BLaER1 treated with 17β-estradiol and CSF1 and Interleukin-3, amounts not matched to agents 10 nM and 100 nM (cell line): ENCODE results near the gene LRRC25.
A peak's percentile ranks its signal among the peaks of the same experiment; 100 is the strongest.
"Not testable (repeated sequence)": the region's sequence is repeated elsewhere in the genome, so short reads cannot be mapped to it uniquely, and the experiment has no call there.

Experiments used
- H3K27ac ChIP-seq, 11 experiments: shearing (Covaris generic); formaldehyde crosslinking; 2 replicates each; pipeline ENCODE4 v1.8.1; 2022
- H3K27me3 ChIP-seq, 11 experiments: shearing (Covaris generic); formaldehyde crosslinking; 2 replicates each; pipeline ENCODE4 v1.8.1; 2022
- H3K36me3 ChIP-seq, 11 experiments: shearing (Covaris generic); formaldehyde crosslinking; 2 replicates each; pipeline ENCODE4 v1.8.1; 2022
- H3K4me1 ChIP-seq, 10 experiments: shearing (Covaris generic); formaldehyde crosslinking; 2 replicates each; pipeline ENCODE4 v1.8.1; 2022
- H3K4me2 ChIP-seq, 11 experiments: shearing (Covaris generic); formaldehyde crosslinking; 2 replicates each; pipeline ENCODE4 v1.8.1; 2022
- H3K4me3 ChIP-seq, 10 experiments: shearing (Covaris generic); formaldehyde crosslinking; 2 replicates each; pipeline ENCODE4 v1.8.1; 2022
- H3K9ac ChIP-seq, 11 experiments: shearing (Covaris generic); formaldehyde crosslinking; 2 replicates each; pipeline ENCODE4 v1.8.1; 2022
- H3K9me3 ChIP-seq, 11 experiments: shearing (Covaris generic); formaldehyde crosslinking; replicated peaks in 1 of 11; 2 replicates each; pipeline ENCODE4 v1.8.1; 2022
- H4K20me1 ChIP-seq, 11 experiments: shearing (Covaris generic); formaldehyde crosslinking; 2 replicates each; pipeline ENCODE4 v1.8.1; 2022
- Cebpa-rat ChIP-seq, 11 experiments: shearing (Covaris generic); IDR thresholded peaks; 2 replicates each; pipeline ENCODE4 v1.8.1; 2022

The LRRC25 gene

DNA sequence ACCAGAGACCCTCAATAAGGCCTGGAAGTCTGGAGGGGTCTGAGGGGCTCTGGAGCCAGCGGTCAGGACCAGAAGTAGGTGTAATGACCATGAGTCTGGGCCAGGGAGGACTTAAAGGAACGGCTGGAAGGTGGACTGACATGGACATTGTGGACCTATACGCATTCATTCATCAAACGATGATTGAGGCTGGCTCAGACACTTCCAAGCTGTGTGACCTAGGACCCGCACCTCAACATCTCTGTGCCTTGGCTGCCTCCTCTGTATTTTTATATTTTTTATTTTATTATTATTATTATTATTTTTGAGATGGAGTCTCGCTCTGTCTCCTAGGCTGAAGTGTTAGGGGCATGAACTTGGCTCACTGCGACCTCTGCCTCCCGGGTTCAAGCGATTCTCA lies 9.3 kb upstream of the LRRC25 start:
- no peaks in the 10 kb centered on the region for H3K9me3 ChIP-seq
- H4K20me1 ChIP-seq = no peaks in the 10 kb centered on the region; a peak in 1 of 22 replicates
- H3K27ac ChIP-seq = no peak overlapping the region
- no peaks in the 10 kb centered on the region for H3K36me3 ChIP-seq
- H3K9ac ChIP-seq = no peak overlapping the region
- H3K27me3 ChIP-seq = peaks cover 0 to 13% (median 5%) of the 10 kb centered on the region in 11 experiments; a peak in 5 of 22 replicates
- H3K4me2 ChIP-seq = peak overlapping the region in 4 of 11 experiments; percentile 10 to 81 (median 70); a peak in 1 of 22 replicates
- H3K4me3 ChIP-seq = no peak overlapping the region
- H3K4me1 ChIP-seq = peaks cover 44 to 61% (median 50%) of the 10 kb centered on the region in 10 experiments
- TF ChIP-seq Cebpa-rat (IDR thresholded peaks at IDR 0.05) = no peak

DNA sequence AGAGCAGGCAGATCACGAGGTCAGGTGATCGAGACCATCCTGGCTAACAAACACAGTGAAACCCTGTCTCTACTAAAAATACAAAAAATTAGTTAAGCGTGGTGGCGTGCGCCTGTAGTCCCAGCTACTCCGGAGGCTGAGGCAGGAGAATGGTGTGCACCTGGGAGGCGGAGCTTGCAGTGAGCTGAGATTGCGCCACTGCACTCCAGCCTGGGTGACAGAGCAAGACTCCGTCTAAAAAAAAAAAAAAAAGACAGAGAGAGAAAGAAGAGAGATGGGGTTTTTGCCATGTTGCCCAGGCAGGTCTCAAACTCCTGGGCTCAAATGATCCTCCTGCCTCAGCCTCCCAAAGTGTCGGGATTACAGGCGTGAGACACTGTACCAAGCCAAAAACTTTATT lies 8.3 kb upstream of the LRRC25 start:
- peaks cover 45 to 71% (median 58%) of the 10 kb centered on the region in 10 experiments for H3K4me1 ChIP-seq
- H3K27ac ChIP-seq, H3K9me3 ChIP-seq, H3K9ac ChIP-seq, H4K20me1 ChIP-seq, H3K36me3 ChIP-seq, H3K4me3 ChIP-seq: not testable (repeated sequence)
- peaks cover 0 to 13% (median 5%) of the 10 kb centered on the region in 11 experiments; a peak in 5 of 22 replicates for H3K27me3 ChIP-seq
- H3K4me2 ChIP-seq = peak overlapping the region in 2 of 11 experiments; percentile 23 to 26; a peak in 3 of 22 replicates

DNA sequence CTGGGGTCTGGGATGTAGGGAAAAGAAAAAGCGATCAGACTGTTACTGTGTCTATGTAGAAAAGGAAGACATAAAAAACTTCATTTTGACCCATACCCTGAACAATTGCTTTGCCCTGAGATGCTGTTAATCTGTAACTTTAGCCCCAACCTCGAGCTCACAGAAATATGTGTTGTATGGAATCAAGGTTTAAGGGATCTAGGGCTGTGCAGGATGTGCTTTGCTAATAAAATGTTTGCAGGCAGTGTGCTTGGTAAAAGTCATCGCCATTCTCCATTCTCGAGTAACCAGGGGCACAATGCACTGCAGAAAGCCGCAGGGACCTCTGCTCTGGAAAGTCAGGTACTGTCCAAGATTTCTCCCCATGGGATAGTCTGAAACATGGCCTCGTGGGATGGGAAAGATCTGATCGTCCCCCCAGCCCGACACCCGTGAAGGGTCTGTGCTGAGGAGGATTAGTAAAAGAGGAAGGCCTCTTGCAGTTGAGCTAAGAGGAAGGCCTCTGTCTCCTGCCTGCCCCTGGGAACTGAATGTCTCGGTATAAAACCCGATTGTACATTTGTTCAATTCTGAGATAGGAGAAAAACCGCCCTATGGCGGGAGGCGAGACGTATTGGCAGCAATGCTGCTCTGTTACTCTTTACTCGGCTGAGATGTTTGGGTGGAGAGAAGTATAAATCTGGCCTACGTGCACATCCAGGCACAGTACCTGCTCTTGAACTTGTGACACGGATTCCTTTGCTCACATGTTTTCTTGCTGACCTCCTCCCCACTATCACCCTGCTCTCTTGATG lies 5.2 kb upstream of the LRRC25 start:
- Histone ChIP-seq H3K9ac (peak overlapping the region; percentile 49 to 84 (median 66)), H3K4me1 (peaks cover 34 to 76% (median 54%) of the 10 kb centered on the region in 10 experiments), H3K27ac (peak overlapping the region; percentile 58 to 85 (median 79)), H3K4me3 (peak overlapping the region in 5 of 10 experiments; percentile 28 to 50 (median 41); a peak in 8 of 20 replicates), H3K4me2 (peak overlapping the region; percentile 56 to 95 (median 74))
- not testable (repeated sequence) for H3K9me3 ChIP-seq, H3K27me3 ChIP-seq, H4K20me1 ChIP-seq, H3K36me3 ChIP-seq

DNA sequence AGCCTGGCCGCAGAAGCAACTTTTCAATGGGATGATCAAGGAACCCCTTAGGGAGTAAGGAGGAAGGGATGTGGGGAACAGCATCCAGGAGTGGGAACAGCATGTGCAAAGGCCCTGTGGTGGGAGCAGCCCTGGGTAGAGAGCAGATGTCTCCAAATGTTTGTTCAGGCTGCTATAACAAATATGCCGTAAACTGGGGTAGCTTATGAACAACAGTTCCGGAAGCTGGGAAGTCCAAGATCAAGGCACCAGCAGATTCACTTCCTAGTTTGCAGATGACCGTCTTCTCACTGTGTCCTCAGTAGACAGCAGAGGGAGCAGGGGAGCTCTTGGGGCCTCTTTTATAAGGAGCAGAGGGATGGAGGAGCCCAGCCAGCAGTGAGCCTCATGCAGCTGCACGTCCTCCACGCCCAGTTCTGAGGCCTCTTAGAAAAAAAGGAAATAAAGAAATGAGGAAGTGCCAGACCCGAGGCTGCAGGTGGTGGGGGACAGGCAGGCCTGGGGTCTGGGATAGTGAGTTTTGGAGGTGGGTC lies 4.2 kb upstream of the LRRC25 start:
- TF ChIP-seq Cebpa-rat (IDR thresholded peaks at IDR 0.05) = no peak
- H4K20me1 ChIP-seq = peaks cover 0 to 7% (median 0%) of the 10 kb centered on the region in 11 experiments; a peak in 4 of 22 replicates
- peaks cover 34 to 75% (median 56%) of the 10 kb centered on the region in 10 experiments for H3K4me1 ChIP-seq
- H3K9ac ChIP-seq = peak overlapping the region; percentile 49 to 84 (median 66); a peak in 21 of 22 replicates
- peak overlapping the region in 5 of 10 experiments; percentile 28 to 50 (median 41); a peak in 7 of 20 replicates for H3K4me3 ChIP-seq
- H3K27ac ChIP-seq = peak overlapping the region; percentile 58 to 85 (median 79)
- peaks cover 0 to 9% (median 3%) of the 10 kb centered on the region in 11 experiments; a peak in 3 of 22 replicates for H3K27me3 ChIP-seq
- no peaks in the 10 kb centered on the region for H3K9me3 ChIP-seq
- peaks cover 0 to 6% (median 0%) of the 10 kb centered on the region in 11 experiments; a peak in 4 of 22 replicates for H3K36me3 ChIP-seq
- H3K4me2 ChIP-seq = peak overlapping the region; percentile 56 to 99 (median 74)

DNA sequence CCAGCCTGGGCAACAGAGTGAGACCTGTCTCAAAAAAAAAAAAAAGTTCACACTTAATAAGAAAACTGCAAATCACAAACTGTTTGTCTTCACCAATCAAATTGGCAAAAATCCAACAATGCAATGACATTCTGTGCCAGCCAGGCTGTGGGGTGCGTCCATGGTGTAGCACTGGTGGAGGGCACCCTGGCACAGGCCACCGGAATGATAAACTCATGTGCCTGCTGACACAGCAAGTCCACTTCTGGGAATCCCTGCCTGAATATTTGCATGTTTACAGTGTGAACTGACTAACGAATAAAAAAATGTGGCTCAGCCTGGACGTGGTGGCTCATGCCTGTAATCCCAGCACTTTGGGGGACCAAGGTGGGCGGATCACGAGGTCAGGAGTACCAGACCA lies 1.6 kb upstream of the LRRC25 start:
- Histone ChIP-seq H3K27me3 (peaks cover 0 to 9% (median 0%) of the 10 kb centered on the region in 11 experiments; a peak in 3 of 22 replicates), H4K20me1 (peaks cover 0 to 20% (median 0%) of the 10 kb centered on the region in 11 experiments; a peak in 4 of 22 replicates), H3K9ac (peak overlapping the region in 3 of 11 experiments; percentile 77 to 86 (median 82); a peak in 5 of 22 replicates), H3K9me3 (no peaks in the 10 kb centered on the region), H3K4me1 (peaks cover 28 to 100% (median 54%) of the 10 kb centered on the region in 10 experiments), H3K4me2 (peak overlapping the region in 3 of 11 experiments; percentile 95 to 99 (median 99); a peak in 6 of 22 replicates), H3K4me3 (peak overlapping the region in 1 of 10 experiments; percentile 97; a peak in 1 of 20 replicates), H3K27ac (peak overlapping the region in 4 of 11 experiments; percentile 22 to 85 (median 82); a peak in 7 of 22 replicates), H3K36me3 (peaks cover 0 to 33% (median 0%) of the 10 kb centered on the region in 11 experiments; a peak in 6 of 22 replicates)
- TF ChIP-seq Cebpa-rat (IDR thresholded peaks at IDR 0.05) = no peak

DNA sequence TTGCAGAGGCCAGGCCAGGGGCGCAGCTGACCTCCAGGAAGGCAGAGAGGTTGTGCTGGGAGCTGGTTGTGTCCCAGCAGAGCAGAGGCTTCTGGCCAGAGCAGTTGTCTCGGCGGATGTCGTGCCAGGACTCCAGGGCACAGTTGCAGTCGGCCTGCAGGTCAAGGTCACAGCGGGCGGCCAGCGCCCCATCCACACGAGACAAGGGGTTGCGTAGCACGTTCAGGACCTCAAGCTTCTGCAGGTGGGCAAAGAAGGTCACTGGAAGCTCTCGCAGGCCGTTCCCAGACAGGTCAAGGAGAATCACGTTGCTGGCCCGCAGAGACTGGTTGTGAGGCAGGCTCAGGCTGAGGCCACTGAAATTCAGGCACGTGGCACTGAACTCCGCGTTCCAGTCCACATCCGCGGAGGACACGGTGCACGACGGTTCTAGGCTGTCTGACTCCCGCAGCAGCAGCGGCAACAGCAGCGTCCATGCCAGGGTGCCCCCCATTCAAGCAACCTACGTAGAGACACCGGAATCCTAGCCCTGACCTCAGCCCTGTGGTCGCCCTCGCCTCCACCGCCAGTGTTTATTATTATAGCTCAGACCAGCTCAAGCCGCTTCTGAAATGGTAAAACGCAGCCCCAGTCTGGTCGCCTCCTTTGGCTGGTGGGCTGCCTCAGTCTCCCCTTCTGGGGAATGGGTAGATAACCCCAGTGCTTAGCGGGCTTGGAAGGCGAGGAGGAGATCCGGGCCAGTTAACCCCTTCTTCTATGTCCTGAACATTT lies 766 bp downstream of the LRRC25 start:
- peak overlapping the region in 4 of 11 experiments; percentile 10 to 86 (median 80); a peak in 7 of 22 replicates for H3K9ac ChIP-seq

DNA sequence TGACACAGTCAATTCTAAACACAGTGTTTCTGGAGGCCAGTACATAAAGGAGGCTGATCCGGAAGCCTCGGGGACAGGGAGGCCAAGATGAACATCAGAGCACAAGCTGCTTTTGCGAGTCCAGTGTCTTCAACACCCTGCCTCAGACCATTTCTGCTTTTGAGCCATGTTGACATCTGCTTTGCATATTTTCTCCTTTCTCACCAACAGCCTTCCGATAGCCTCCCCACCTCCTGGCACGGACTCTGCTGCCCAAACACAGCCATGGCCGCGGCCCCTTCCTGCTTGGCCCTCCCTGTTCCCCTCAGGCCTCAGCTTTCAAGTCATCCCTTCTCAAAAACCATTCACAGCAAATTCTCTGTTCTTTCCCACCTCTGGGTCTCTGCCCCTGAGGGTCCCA lies 3.6 kb downstream of the LRRC25 start:
- Histone ChIP-seq H3K9ac (peak overlapping the region in 4 of 11 experiments; percentile 27 to 86 (median 80); a peak in 8 of 22 replicates), H4K20me1 (peaks cover 0 to 65% (median 0%) of the 10 kb centered on the region in 11 experiments; a peak in 5 of 22 replicates), H3K36me3 (peaks cover 0 to 79% (median 0%) of the 10 kb centered on the region in 11 experiments; a peak in 6 of 22 replicates), H3K4me1 (peaks cover 16 to 100% (median 43%) of the 10 kb centered on the region in 10 experiments; a peak in 19 of 20 replicates), H3K27me3 (peaks cover 0 to 40% (median 11%) of the 10 kb centered on the region in 11 experiments; a peak in 15 of 22 replicates), H3K9me3 (no peaks in the 10 kb centered on the region), H3K4me2 (peak overlapping the region in 6 of 11 experiments; percentile 1 to 99 (median 90); a peak in 10 of 22 replicates), H3K4me3 (peak overlapping the region in 3 of 10 experiments; percentile 76 to 97 (median 81); a peak in 6 of 20 replicates), H3K27ac (peak overlapping the region in 4 of 11 experiments; percentile 56 to 85 (median 83); a peak in 8 of 22 replicates)
- no peak for TF ChIP-seq Cebpa-rat (IDR thresholded peaks at IDR 0.05)

More for the DNA sequence above, 766 bp downstream of the LRRC25 start:
- H3K4me1 ChIP-seq = peaks cover 19 to 100% (median 51%) of the 10 kb centered on the region in 10 experiments; a peak in 19 of 20 replicates
- H3K27me3 ChIP-seq = peaks cover 0 to 21% (median 0%) of the 10 kb centered on the region in 11 experiments; a peak in 5 of 22 replicates
- peak overlapping the region in 4 of 11 experiments; percentile 6 to 85 (median 84); a peak in 5 of 22 replicates for H3K27ac ChIP-seq
- no peak for TF ChIP-seq Cebpa-rat (IDR thresholded peaks at IDR 0.05)
- peak overlapping the region in 5 of 10 experiments; percentile 31 to 97 (median 76); a peak in 10 of 20 replicates for H3K4me3 ChIP-seq
- H4K20me1 ChIP-seq = peaks cover 0 to 37% (median 0%) of the 10 kb centered on the region in 11 experiments; a peak in 4 of 22 replicates
- H3K4me2 ChIP-seq = peak overlapping the region; percentile 27 to 99 (median 74); a peak in 21 of 22 replicates
- no peaks in the 10 kb centered on the region for H3K9me3 ChIP-seq
- H3K36me3 ChIP-seq = peaks cover 0 to 51% (median 0%) of the 10 kb centered on the region in 11 experiments; a peak in 6 of 22 replicates
